ENCODE data around the gene ASPSCR1.

GRCh38 chr17:81978524-81979298 lies 1.3 kb downstream of the ASPSCR1 start:
- no peak for TF ChIP-seq CTCF (IDR thresholded peaks at IDR 0.05; ENCODE audit: insufficient read depth, low read length, poor library complexity, severe bottlenecking)
- no peak for TF ChIP-seq EZH2phosphoT487 (conservative IDR thresholded peaks at IDR 0.05; ENCODE audit: low read length)

All from SU-DHL-6 (cell line).